HG02885 (cell line): Measurements from ENCODE around the gene ARHGAP32.

ENCODE experiments used
- ATAC-seq: cut with Tn5 transposase; IDR thresholded peaks from one replicate; pipeline ENCODE4 v1.9.1; 2021; ENCODE audit warnings: mild to moderate bottlenecking; ENCODE audit not compliant: unreplicated experiment, poor library complexity

Gene ARHGAP32

GRCh38 chr11:129192150-129192549, at the start of gene ARHGAP32:
TSS of gene ARHGAP32 (minus strand) at chr11:129192325. CDS start at chr11:129192198, 127 bp downstream.
- no peak for ATAC-seq

GRCh38 chr11:129239207-129239606, 47.1 kb upstream of the ARHGAP32 start:
- ATAC-seq: no peak

GRCh38 chr11:129237880-129238638, 45.9 kb upstream of the ARHGAP32 start:
- no peak for ATAC-seq

GRCh38 chr11:129237456-129237855, 45.3 kb upstream of the ARHGAP32 start:
- ATAC-seq: no peak

- ATAC-seq: no peak
Measured at GRCh38 chr11:129236850-129237249, 44.7 kb upstream of the ARHGAP32 start.

- ATAC-seq: no peak
Measured at GRCh38 chr11:129234978-129235377, 42.9 kb upstream of the ARHGAP32 start.

GRCh38 chr11:129230006-129230405, 37.9 kb upstream of the ARHGAP32 start:
- ATAC-seq: no peak

GRCh38 chr11:129226207-129226798, 34.2 kb upstream of the ARHGAP32 start:
- ATAC-seq: no peak

- ATAC-seq: no peak
Measured at GRCh38 chr11:129225190-129225589, 33.1 kb upstream of the ARHGAP32 start.

- ATAC-seq: no peak
Measured at GRCh38 chr11:129224538-129224937, 32.4 kb upstream of the ARHGAP32 start.

GRCh38 chr11:129223701-129224149, 31.6 kb upstream of the ARHGAP32 start:
- no peak for ATAC-seq

GRCh38 chr11:129223260-129223659, 31.1 kb upstream of the ARHGAP32 start:
- ATAC-seq: no peak

GRCh38 chr11:129222158-129222557, 30.0 kb upstream of the ARHGAP32 start:
- no peak for ATAC-seq

GRCh38 chr11:129215506-129216245, 23.6 kb upstream of the ARHGAP32 start:
- ATAC-seq: no peak

GRCh38 chr11:129214710-129215295, 22.7 kb upstream of the ARHGAP32 start:
- no peak for ATAC-seq

GRCh38 chr11:129213261-129213660, 21.1 kb upstream of the ARHGAP32 start:
- no peak for ATAC-seq

GRCh38 chr11:129211397-129211796, 19.3 kb upstream of the ARHGAP32 start:
- no peak for ATAC-seq

- no peak for ATAC-seq
Measured at GRCh38 chr11:129210831-129211181, 18.7 kb upstream of the ARHGAP32 start.

- no peak for ATAC-seq
Measured at GRCh38 chr11:129209891-129210830, 18.0 kb upstream of the ARHGAP32 start.

- no peak for ATAC-seq
Measured at GRCh38 chr11:129208863-129209262, 16.7 kb upstream of the ARHGAP32 start.
